ENCODE data around the gene CLEC9A. TPM values are rescaled to one million over a fixed set of nuclear protein-coding genes. Genes with fewer than 3 reads are reported as not detected.

The CLEC9A gene
- total RNA-seq, 2 experiments from 2014 or later = not detected

DNA sequence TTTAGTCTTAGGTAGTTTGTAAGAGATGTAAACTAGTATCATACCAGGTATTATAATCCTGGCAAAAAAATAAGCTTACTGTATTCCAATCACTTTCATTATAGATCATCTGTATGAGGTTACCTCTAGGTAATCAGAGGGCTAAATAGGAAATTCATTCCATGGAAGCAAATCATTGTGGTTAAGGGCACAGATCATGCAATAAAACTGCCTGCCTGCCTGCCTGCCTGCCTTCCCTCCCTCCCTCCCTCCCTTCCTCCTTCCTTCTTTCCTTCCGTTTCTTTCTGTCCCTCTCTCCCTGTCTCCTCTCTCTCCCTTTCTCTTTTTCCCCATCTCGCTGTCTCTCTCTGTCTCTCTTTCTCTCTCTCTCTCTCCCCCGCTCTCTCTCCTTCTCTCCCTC is 3.2 kb upstream of the CLEC9A start:
- no peaks in the 10 kb centered on the region for H3K36me3 ChIP-seq (ENCODE audit: insufficient read depth, low read length)
- intact Hi-C loops (cut with micrococcal nuclease; ENCODE audit: unreplicated experiment) = no loop called here
- no peaks in the 10 kb centered on the region for H4K20me1 ChIP-seq (ENCODE audit: insufficient read depth, low read length)
- no peaks in the 10 kb centered on the region for H3K4me1 ChIP-seq (ENCODE audit: insufficient read depth, low read length, poor library complexity, severe bottlenecking)
- DNase-seq (ENCODE audit: low spot score) = no peak
- H3K4me3 ChIP-seq (ENCODE audit: low read depth, low read length, poor library complexity, severe bottlenecking) = no peak overlapping the region
- H2AFZ ChIP-seq (ENCODE audit: low read length) = no peak overlapping the region
- H3K9me2 ChIP-seq (ENCODE audit: insufficient read depth, low read length) = no peaks in the 10 kb centered on the region
- H3K27ac ChIP-seq (ENCODE audit: low read depth, low read length, poor library complexity, severe bottlenecking) = no peak overlapping the region
- TF ChIP-seq EZH2phosphoT487 (IDR thresholded peaks at IDR 0.05; ENCODE audit: borderline replicate concordance, low read depth, low read length) = no peak
- TF ChIP-seq, protein P1, sequence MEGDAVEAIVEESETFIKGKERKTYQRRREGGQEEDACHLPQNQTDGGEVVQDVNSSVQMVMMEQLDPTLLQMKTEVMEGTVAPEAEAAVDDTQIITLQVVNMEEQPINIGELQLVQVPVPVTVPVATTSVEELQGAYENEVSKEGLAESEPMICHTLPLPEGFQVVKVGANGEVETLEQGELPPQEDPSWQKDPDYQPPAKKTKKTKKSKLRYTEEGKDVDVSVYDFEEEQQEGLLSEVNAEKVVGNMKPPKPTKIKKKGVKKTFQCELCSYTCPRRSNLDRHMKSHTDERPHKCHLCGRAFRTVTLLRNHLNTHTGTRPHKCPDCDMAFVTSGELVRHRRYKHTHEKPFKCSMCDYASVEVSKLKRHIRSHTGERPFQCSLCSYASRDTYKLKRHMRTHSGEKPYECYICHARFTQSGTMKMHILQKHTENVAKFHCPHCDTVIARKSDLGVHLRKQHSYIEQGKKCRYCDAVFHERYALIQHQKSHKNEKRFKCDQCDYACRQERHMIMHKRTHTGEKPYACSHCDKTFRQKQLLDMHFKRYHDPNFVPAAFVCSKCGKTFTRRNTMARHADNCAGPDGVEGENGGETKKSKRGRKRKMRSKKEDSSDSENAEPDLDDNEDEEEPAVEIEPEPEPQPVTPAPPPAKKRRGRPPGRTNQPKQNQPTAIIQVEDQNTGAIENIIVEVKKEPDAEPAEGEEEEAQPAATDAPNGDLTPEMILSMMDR (conservative IDR thresholded peaks at IDR 0.05; ENCODE audit: low read length) = no peak
- BruUV-seq (replicated peaks) = no TSS peak
- POLR2A ChIA-PET = no interaction called here
- no peak overlapping the region for H3K4me2 ChIP-seq (ENCODE audit: low read length)
- H3K79me2 ChIP-seq (ENCODE audit: insufficient read depth, low read depth, low read length) = no peaks in the 10 kb centered on the region
- H3K9me3 ChIP-seq (ENCODE audit: low read length) = no peaks in the 10 kb centered on the region
- CTCF ChIA-PET (ENCODE audit: unreplicated experiment) = no interaction called here

DNA sequence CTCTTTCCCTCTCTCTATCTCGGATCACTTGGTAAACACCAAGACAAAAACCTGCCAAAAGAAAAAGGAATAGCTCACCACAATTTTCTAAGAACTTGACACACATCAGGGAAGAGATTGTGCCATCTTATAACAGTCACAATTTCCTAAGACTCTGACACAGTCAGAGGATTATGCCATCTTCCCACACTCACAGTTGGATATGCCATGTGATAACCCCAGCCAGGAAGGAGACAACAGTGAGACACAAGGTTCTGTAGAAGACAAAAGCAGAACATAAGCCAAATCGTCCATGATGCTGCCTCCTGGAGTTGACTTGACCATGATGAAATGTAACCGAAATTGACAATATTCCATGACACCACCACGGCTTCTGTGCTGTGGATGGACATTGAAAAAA is 2.8 kb upstream of the CLEC9A start:
- Histone ChIP-seq H3K4me1 (ENCODE audit: insufficient read depth, low read length, poor library complexity, severe bottlenecking) (no peaks in the 10 kb centered on the region), H4K20me1 (ENCODE audit: insufficient read depth, low read length) (no peaks in the 10 kb centered on the region), H3K4me3 (ENCODE audit: low read depth, low read length, poor library complexity, severe bottlenecking) (no peak overlapping the region), H3K36me3 (ENCODE audit: insufficient read depth, low read length) (no peaks in the 10 kb centered on the region), H3K79me2 (ENCODE audit: insufficient read depth, low read depth, low read length) (no peaks in the 10 kb centered on the region), H3K9me2 (ENCODE audit: insufficient read depth, low read length) (no peaks in the 10 kb centered on the region), H3K27ac (ENCODE audit: low read depth, low read length, poor library complexity, severe bottlenecking) (no peak overlapping the region), H3K4me2 (ENCODE audit: low read length) (no peak overlapping the region), H3K9me3 (ENCODE audit: low read length) (no peaks in the 10 kb centered on the region), H2AFZ (ENCODE audit: low read length) (no peak overlapping the region)
- ChIA-PET CTCF (ENCODE audit: unreplicated experiment) (no interaction called here), POLR2A (interaction anchor here (0.5 to 0.6 kb wide), 2 partner anchors 11 to 1908 kb away, joined by 3 read pairs; no protein-coding TSS in a partner anchor)
- no peak for DNase-seq (ENCODE audit: low spot score)
- BruUV-seq (replicated peaks) = no TSS peak
- TF ChIP-seq, protein P1 (conservative IDR thresholded peaks at IDR 0.05; ENCODE audit: low read length) = no peak
- TF ChIP-seq EZH2phosphoT487 (IDR thresholded peaks at IDR 0.05; ENCODE audit: borderline replicate concordance, low read depth, low read length) = no peak
- intact Hi-C loops (cut with micrococcal nuclease; ENCODE audit: unreplicated experiment) = no loop called here

DNA sequence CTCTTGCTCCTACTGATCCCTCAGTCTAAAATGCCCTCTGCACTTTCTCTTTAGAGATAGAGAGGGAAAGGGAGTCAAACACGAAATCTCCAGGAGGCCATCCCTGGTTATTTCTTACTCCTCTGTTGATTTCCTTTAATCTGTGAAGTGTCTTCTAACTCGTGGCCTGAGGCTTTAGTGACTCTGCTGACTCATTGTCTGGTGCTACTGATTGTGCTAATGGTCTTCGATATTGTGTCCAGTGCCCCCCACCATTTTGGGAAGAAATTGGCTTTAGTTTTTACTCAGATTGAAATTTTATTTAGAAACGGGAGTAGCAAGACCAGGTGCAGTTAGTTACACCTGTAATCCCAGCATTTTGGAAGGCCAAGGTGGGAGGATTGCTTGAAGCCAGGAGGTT is 839 bp downstream of the CLEC9A start:
- H3K4me2 ChIP-seq (ENCODE audit: low read length) = no peak overlapping the region
- no peaks in the 10 kb centered on the region for H4K20me1 ChIP-seq (ENCODE audit: insufficient read depth, low read length)
- H3K9me2 ChIP-seq (ENCODE audit: insufficient read depth, low read length) = no peaks in the 10 kb centered on the region
- no peaks in the 10 kb centered on the region for H3K36me3 ChIP-seq (ENCODE audit: insufficient read depth, low read length)
- CTCF ChIA-PET (ENCODE audit: unreplicated experiment) = no interaction called here
- H3K4me3 ChIP-seq (ENCODE audit: low read depth, low read length, poor library complexity, severe bottlenecking) = no peak overlapping the region
- no peaks in the 10 kb centered on the region for H3K9me3 ChIP-seq (ENCODE audit: low read length)
- H3K27ac ChIP-seq (ENCODE audit: low read depth, low read length, poor library complexity, severe bottlenecking) = no peak overlapping the region
- H2AFZ ChIP-seq (ENCODE audit: low read length) = no peak overlapping the region
- H3K79me2 ChIP-seq (ENCODE audit: insufficient read depth, low read depth, low read length) = no peaks in the 10 kb centered on the region
- H3K4me1 ChIP-seq (ENCODE audit: insufficient read depth, low read length, poor library complexity, severe bottlenecking) = no peaks in the 10 kb centered on the region
- no TSS peak for BruUV-seq (replicated peaks)
- no peak for TF ChIP-seq EZH2phosphoT487 (IDR thresholded peaks at IDR 0.05; ENCODE audit: borderline replicate concordance, low read depth, low read length)
- TF ChIP-seq, protein P1 (conservative IDR thresholded peaks at IDR 0.05; ENCODE audit: low read length) = no peak
- DNase-seq (ENCODE audit: low spot score) = no peak
- POLR2A ChIA-PET = interaction anchor here (0.6 kb wide), 1 partner anchor 228 kb away, joined by 3 read pairs; no protein-coding TSS in a partner anchor
- intact Hi-C loops (cut with micrococcal nuclease; ENCODE audit: unreplicated experiment) = loop anchor here (10.0 kb wide), 2 partner anchors 303 to 533 kb away; no protein-coding TSS in a partner anchor

All from OCI-LY7 (cell line).